Activated CD8-positive, alpha-beta memory T cell treated with anti-CD3 and anti-CD28 coated beads, Interleukin-2, amount 10 ng/mL, durations not matched to agents 7 days and 5 days (primary cell): Measurements from ENCODE around the gene ITSN1. TPM values are rescaled to one million over a fixed set of nuclear protein-coding genes. Genes with fewer than 3 reads are reported as not detected.
"Not testable (repeated sequence)": the region's sequence is repeated elsewhere in the genome, so short reads cannot be mapped to it uniquely, and the experiment has no call there.

ENCODE experiments used
- ATAC-seq: fragments of 150-1000 bp; cut with Tn5 transposase; one replicate; pipeline ENCODE4 v1.10.0; 2021; ENCODE audit warnings: moderate library complexity
- CTCF ChIA-PET: fragments of 350-600 bp; sonication (Branson Sonifier 250); formaldehyde crosslinking; loops from one replicate; lab custom pipeline; 2021; ENCODE audit warnings: antibody characterized with exemption; lab: Charles Lee
- DNase-seq: peaks from one replicate; pipeline ENCODE4 v3.0.0-alpha.2; 2020
- H3K27ac Mint-ChIP-seq: one replicate; pipeline ENCODE4 v1.8.0; 2021; ENCODE audit warnings: mild to moderate bottlenecking, mixed read lengths
- H3K27me3 Mint-ChIP-seq: one replicate; pipeline ENCODE4 v1.8.0; 2021; ENCODE audit warnings: mixed read lengths
- H3K36me3 Mint-ChIP-seq: one replicate; pipeline ENCODE4 v1.8.0; 2021; ENCODE audit warnings: mild to moderate bottlenecking, mixed read lengths
- H3K4me1 Mint-ChIP-seq: one replicate; pipeline ENCODE4 v1.8.0; 2021; ENCODE audit warnings: mixed read lengths
- H3K4me3 Mint-ChIP-seq: one replicate; pipeline ENCODE4 v1.8.0; 2021; ENCODE audit warnings: mild to moderate bottlenecking, moderate library complexity, mixed read lengths
- H3K9me3 Mint-ChIP-seq: one replicate; pipeline ENCODE4 v1.8.0; 2022; ENCODE audit warnings: low read depth, mixed read lengths
- total RNA-seq, 2 experiments: library from RNA; stranded (reverse); gene quantifications; one replicate each; pipeline ENCODE4 v1.2.3, GENCODE V29; 2021

ITSN1 gene
- total RNA-seq, 2 experiments from 2014 or later: 2.0 to 3.9 TPM

DNA sequence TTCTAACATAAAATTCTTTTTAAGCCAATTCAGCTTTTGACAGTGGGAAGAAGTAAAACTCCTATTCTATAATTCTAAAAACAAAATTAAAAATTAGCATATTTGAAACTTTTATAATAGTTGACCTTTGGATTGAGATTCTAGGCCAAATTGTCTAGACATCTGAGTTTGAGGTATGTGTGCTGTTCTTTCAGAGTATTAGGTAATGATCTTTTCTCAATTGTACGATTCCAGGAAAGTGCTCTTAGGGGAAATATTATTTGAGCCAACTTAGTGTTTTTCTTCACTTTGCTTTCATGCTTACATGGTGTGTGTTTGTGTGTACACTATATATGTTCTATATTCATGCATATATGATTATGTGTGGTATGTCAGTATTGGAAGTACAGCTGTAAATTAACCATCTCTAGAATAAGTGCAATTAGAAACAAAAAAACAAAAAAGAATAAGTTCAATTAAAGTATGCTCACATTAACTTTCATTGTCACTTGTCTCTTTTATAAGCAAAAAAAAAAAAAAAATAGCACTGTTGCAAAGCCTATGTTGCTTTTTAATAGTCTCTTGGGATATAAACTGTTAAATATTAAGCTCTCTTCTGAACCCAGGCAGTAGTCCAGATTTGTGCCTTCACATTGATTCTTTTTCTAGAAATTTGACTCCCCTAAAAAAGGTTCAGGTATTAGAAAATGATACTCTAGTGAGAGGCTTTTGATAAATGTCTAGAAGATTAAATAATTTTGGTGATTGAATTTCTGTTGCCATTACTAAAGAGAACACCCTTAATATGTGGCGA is 141.1 kb downstream of the ITSN1 start:
- CTCF ChIA-PET: no interaction called here
- Mint-ChIP-seq H3K27ac (no peak overlapping the region), H3K27me3 (no peaks in the 10 kb centered on the region), H3K4me1 (no peaks in the 10 kb centered on the region), H3K4me3 (no peak overlapping the region), H3K9me3 (peaks cover 6% of the 10 kb centered on the region), H3K36me3 (peaks cover 8% of the 10 kb centered on the region)
- DNase-seq (no peak), ATAC-seq (no peak)

DNA sequence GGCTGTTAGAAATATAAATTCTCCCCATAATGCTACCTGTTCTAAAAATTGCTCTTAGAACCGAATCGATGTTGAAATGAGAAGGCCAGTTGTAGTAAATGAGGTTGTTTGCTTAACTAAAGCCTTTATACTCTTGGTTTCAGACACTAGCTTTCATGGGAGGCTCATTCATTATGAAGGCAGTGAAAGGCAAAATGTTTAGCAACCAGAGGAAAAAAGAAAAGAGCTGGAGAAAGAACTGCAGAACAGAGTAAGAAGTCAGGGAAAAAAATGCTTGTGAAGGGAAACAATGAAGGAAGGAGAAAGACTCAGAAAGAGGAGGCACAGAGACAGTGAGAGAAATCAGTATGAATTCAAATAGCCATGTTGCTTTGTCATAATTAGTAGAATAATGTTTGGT is 145.1 kb downstream of the ITSN1 start:
- Mint-ChIP-seq H3K27me3 (no peaks in the 10 kb centered on the region), H3K9me3 (no peaks in the 10 kb centered on the region), H3K27ac (no peak overlapping the region), H3K36me3 (no peaks in the 10 kb centered on the region), H3K4me1 (no peaks in the 10 kb centered on the region), H3K4me3 (no peak overlapping the region)
- CTCF ChIA-PET: no interaction called here
- no peak for ATAC-seq
- no peak for DNase-seq

DNA sequence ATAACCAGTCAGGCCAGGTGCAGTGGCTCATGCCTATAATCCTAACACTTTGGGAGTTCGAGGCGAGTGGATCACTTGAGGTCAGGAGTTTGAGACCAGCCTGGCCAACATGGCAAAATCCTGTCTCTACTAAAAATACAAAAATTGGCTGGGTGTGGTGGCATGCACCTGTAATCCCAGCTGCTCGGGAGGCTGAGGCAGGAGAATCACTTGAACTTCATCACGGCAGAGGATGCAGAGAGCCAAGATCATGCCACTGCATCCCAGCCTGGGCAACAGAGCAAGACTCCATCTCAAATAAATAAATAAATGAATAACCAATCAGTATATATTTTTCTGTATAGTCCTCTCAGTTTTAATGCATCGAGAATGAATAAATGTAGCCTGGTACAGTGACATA is 146.1 kb downstream of the ITSN1 start:
- H3K36me3 Mint-ChIP-seq, DNase-seq, CTCF ChIA-PET, H3K9me3 Mint-ChIP-seq, H3K4me1 Mint-ChIP-seq, H3K4me3 Mint-ChIP-seq, H3K27ac Mint-ChIP-seq, H3K27me3 Mint-ChIP-seq, ATAC-seq: not testable (repeated sequence)

DNA sequence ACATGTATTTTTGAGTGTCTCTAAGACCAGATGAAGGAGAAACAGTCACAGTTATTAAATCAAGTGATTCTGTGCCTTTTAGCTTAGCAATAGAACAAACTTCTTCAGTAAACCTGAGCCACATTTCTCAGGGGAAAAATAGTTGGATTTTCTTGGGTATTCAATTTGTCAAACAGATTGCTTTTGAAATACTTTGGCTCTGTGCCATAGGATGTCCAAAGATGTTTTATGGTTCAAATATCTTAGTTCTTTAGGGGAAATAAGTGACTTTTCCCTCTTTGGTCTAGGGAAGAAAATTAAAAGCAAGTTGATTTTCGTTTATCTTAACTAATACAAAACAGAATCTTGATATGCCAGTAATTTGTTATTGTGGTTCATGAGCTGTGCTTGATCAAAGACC is 147.4 kb downstream of the ITSN1 start:
- DNase-seq (no peak), ATAC-seq (no peak)
- no peaks in the 10 kb centered on the region for H3K36me3 Mint-ChIP-seq
- no peaks in the 10 kb centered on the region for H3K4me1 Mint-ChIP-seq
- no peak overlapping the region for H3K27ac Mint-ChIP-seq
- CTCF ChIA-PET: no interaction called here
- H3K4me3 Mint-ChIP-seq: no peak overlapping the region
- no peaks in the 10 kb centered on the region for H3K9me3 Mint-ChIP-seq
- H3K27me3 Mint-ChIP-seq: peaks cover 3% of the 10 kb centered on the region

DNA sequence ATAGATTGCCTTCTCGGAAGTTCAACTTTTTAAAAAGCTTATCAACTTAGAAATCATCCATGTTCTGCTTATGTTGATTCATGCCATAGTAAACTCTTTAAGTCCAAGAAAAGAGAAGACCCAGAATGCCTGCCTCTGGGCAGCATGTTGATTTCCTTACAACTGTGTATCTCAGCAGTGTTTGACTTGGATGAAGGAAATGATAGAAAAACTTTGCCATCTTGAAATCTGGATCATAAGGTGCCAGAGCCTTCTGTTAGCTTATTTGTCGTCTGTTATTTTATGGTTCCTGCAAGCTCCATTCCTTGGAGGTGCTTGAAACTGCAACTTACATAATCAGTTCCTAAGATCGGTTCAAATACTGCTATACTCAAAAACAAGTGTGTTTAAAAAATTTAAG is 148.8 kb downstream of the ITSN1 start:
- CTCF ChIA-PET: no interaction called here
- no peaks in the 10 kb centered on the region for H3K4me1 Mint-ChIP-seq
- DNase-seq (no peak), ATAC-seq (no peak)
- no peaks in the 10 kb centered on the region for H3K36me3 Mint-ChIP-seq
- no peaks in the 10 kb centered on the region for H3K9me3 Mint-ChIP-seq
- peaks cover 3% of the 10 kb centered on the region for H3K27me3 Mint-ChIP-seq
- no peak overlapping the region for H3K4me3 Mint-ChIP-seq
- no peak overlapping the region for H3K27ac Mint-ChIP-seq

DNA sequence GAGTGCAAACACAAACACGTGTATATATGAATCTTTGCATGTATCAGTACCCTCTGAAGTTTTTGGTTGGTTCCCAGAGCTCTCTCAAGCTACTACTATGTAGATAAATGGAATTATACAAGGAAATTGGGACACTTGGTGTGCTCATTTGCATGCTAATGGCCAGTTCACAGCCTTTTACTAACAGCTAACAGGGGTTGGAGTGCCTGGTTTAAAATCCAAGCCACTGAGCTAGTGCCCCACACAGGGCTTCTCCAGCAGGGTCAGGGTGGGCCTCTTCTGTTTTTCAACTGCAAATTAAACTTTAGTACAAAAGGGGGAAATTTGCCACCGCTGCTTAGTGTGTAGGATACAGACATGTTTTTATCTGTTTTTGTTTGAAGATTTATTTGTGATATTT is 152.3 kb downstream of the ITSN1 start:
- Mint-ChIP-seq H3K27me3 (peaks cover 3% of the 10 kb centered on the region), H3K27ac (no peak overlapping the region)

DNA sequence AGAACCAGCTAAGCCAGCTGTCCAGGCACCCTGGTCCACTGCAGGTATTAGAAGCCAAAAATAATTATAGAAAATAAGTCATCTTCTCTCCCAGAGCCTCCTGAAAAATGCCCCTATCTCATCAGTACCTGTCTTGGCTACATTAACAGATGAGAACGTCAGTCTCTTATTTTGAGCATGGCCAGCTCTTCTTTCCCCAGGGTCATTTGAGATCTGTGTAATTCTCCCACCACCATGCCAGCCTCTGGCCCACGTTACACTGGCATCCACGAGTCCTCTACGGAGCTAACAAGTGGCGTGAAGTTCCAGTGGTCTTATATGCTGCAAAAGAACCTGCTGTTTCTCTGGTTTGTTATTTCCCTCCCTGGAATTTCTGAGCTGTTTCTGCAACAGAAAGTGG is 155.3 kb downstream of the ITSN1 start:
- CTCF ChIA-PET: interaction anchor here (0.7 kb wide), 1 partner anchor 1346 kb away, joined by 3 read pairs; no protein-coding TSS in a partner anchor
- no peak overlapping the region for H3K27ac Mint-ChIP-seq
- no peak for ATAC-seq

More for the DNA sequence above, 152.3 kb downstream of the ITSN1 start:
- DNase-seq (no peak), ATAC-seq (no peak)
- CTCF ChIA-PET: no interaction called here
- Mint-ChIP-seq H3K4me3 (no peak overlapping the region), H3K4me1 (no peaks in the 10 kb centered on the region), H3K36me3 (peaks cover 1% of the 10 kb centered on the region), H3K9me3 (no peaks in the 10 kb centered on the region)

DNA sequence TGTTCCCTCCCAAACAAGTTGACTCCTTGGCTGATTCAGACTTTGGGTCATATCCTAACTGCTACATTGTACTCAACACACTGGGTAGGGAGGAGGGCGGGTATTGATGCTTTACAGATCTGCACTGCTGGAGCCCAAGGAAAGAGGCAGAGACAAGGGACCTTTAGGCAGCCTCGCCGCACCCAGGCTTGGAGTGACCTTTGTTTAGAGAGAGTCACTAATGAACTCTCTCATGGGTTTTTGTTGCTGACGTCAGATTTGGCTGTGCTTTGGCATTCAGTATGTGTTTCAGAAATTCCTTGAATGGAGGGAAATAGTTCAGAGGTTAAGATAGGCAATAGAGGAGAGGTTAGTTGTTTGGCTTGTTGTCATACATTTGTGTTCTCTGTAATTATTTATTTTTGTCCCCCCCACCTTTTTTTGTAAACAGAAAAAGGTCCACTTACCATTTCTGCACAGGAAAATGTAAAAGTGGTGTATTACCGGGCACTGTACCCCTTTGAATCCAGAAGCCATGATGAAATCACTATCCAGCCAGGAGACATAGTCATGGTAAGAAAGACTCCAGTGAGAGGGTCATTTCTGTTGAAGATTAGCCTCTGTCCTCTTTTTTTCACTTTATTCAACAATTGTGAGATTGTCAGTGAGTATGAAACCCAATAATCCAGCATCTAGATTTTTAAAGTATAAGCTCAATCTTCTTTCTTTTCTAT is 157.2 kb downstream of the ITSN1 start:
- CTCF ChIA-PET: no interaction called here
- Mint-ChIP-seq H3K27me3 (no peaks in the 10 kb centered on the region), H3K27ac (no peak overlapping the region), H3K36me3 (peaks cover 1% of the 10 kb centered on the region), H3K4me1 (no peaks in the 10 kb centered on the region), H3K9me3 (no peaks in the 10 kb centered on the region), H3K4me3 (no peak overlapping the region)
- DNase-seq: no peak
- ATAC-seq: no peak

More for the DNA sequence above, 155.3 kb downstream of the ITSN1 start:
- Mint-ChIP-seq H3K9me3 (no peaks in the 10 kb centered on the region), H3K4me3 (no peak overlapping the region), H3K36me3 (peaks cover 1% of the 10 kb centered on the region), H3K4me1 (no peaks in the 10 kb centered on the region), H3K27me3 (peaks cover 3% of the 10 kb centered on the region)
- DNase-seq: no peak

DNA sequence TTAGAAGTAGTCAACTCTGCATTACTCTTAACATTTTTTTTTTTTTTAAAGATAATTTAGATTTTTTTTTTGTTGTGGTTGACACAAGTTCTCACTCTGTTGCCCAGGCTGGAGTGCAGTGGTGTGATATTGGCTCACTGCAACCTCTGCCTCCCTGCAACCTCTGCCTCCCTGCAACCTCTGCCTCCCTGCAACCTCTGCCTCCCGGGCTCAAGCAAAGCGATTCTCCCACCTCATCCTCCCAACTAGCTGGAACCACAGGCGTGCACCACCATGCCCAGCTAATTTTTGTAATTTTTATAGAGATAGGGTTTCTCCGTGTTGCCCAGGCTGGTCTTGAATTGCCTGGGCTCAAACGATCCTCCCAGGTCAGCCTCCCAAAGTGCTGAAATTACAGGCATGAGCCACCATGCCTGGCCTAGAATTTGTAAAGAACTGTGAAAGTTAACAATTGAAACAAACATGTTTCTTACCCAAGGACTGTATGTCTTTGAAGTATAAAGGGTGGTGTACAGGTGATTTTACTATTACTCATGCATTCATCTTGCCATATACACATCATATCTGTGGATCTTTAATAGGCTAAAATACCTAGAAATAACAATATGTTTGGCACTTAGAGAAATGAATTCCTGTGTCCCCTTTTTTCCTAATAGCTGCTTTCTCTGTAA is 158.6 kb downstream of the ITSN1 start:
- H3K27me3 Mint-ChIP-seq: no peaks in the 10 kb centered on the region
- no peaks in the 10 kb centered on the region for H3K9me3 Mint-ChIP-seq
- ATAC-seq: no peak
- H3K4me3 Mint-ChIP-seq: no peak overlapping the region
- CTCF ChIA-PET: no interaction called here
- H3K27ac Mint-ChIP-seq: no peak overlapping the region
- peaks cover 1% of the 10 kb centered on the region for H3K36me3 Mint-ChIP-seq
- H3K4me1 Mint-ChIP-seq: no peaks in the 10 kb centered on the region
- DNase-seq: no peak

DNA sequence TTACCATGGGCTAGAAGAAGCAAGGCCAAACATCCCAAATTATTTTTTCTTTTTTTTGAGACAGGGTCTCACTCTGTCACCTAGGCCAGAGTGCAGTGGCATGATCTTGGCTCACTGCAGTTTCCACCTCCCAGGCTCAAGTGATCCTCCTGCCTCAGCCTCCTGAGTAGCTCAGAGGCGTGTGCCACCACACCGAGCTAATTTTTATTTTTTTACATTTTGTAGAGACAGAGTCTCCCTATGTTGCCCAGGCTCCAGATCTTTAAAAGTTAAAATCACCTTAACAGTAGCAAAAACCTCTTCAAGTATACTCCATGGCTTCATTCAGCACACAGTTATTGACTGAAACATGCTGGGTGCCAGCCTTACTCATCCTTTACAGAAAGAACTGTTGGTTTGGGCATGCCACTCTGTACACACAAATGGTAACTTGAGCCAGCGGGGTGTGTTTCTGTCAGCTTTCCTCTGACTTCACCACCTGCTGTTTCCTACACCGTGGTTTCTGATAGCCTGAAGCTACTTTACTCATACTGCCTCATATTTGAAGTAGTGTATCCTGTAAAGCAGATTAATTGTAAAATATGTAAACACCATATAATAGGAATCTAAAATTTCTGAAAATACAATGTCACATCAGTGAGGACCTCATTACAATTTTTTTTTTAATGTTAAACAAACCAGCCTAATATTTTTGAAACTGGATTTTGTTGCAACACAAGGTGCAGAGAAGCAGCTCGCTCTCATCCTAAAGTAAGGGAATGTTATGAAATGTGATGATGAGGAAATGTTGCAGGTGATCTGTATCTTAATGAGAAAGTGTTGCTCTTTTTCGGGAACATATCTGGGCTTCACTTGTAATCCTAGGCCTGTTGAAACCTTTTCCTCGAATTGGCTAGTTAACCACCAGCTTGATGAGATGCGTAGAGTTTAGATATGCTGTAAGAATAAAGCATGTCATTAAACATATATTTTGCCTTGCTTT is 159.4 kb downstream of the ITSN1 start:
- ATAC-seq (peak; percentile 45), DNase-seq (no peak)
- no peaks in the 10 kb centered on the region for H3K27me3 Mint-ChIP-seq
- H3K27ac Mint-ChIP-seq: no peak overlapping the region
- H3K36me3 Mint-ChIP-seq: peaks cover 1% of the 10 kb centered on the region
- no peak overlapping the region for H3K4me3 Mint-ChIP-seq
- H3K9me3 Mint-ChIP-seq: no peaks in the 10 kb centered on the region
- CTCF ChIA-PET: no interaction called here
- H3K4me1 Mint-ChIP-seq: no peaks in the 10 kb centered on the region

DNA sequence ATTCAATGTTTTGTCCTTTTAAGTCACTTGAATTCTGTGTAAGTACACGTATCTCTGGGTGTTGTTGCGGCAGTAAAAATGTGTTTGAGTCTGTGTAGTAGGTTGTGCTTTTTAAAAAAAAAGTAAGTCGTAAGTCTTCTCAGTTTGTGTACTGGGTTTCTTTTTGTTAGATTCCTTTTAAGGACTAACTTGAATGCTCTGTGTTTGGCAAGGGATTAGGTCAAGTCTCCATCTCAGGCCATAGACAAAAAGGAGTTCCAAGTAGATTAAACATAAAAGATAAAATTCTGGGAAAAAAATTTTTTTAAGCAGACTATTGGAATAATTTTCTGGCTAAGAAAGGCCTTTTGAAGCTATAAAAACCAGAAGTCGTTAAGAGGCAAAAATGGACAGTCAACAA is 160.2 kb downstream of the ITSN1 start:
- Mint-ChIP-seq H3K27ac (no peak overlapping the region), H3K36me3 (peaks cover 1% of the 10 kb centered on the region), H3K27me3 (no peaks in the 10 kb centered on the region), H3K4me3 (no peak overlapping the region), H3K9me3 (no peaks in the 10 kb centered on the region), H3K4me1 (no peaks in the 10 kb centered on the region)
- DNase-seq: no peak
- CTCF ChIA-PET: no interaction called here
- no peak for ATAC-seq

DNA sequence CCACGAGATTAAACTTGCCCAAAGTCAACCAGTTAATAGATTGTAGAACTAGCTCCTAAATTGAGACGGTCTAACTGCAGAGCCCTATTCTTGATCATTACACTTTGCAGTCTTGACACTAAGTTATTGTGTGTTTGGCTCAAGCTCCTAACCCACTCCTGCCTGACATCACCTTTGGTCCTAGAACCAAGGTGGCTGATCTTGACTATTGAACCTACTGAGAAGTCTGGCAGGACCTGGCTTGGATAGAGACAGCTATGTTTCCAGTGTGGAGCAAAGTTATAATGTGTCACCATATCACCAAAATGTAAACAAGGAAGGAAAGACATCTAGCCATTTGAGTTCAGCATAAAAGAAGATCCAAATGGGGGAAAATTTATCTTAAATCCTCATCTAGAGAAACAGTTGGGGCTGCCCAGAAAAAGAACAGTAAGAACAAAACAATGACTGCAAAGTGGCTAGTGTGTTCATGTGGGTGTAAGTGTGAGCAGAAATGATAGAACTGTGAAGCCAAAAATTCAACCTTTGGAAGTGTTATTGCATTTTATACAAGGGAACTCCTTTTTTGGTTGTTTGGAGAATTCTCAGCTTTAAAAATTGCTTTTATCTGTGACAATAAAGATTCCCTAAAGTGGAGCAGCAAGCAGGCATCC is 166.5 kb downstream of the ITSN1 start:
- no peak overlapping the region for H3K4me3 Mint-ChIP-seq
- H3K27ac Mint-ChIP-seq: no peak overlapping the region
- H3K36me3 Mint-ChIP-seq: no peaks in the 10 kb centered on the region
- no peak for DNase-seq
- no peaks in the 10 kb centered on the region for H3K9me3 Mint-ChIP-seq
- H3K4me1 Mint-ChIP-seq: no peaks in the 10 kb centered on the region
- no peak for ATAC-seq
- CTCF ChIA-PET: no interaction called here
- no peaks in the 10 kb centered on the region for H3K27me3 Mint-ChIP-seq
